Activated CD8-positive, alpha-beta T cell treated with anti-CD3 and anti-CD28 coated beads, Interleukin-2, amount 10 ng/mL, durations not matched to agents 7 days and 5 days (primary cell): ENCODE results near the gene DTD2. TPM values are rescaled to one million over a fixed set of nuclear protein-coding genes. Genes with fewer than 3 reads are reported as not detected.

Source experiments
- ATAC-seq: fragments of 150-1000 bp; cut with Tn5 transposase; one replicate; pipeline ENCODE4 v1.10.0; 2021; ENCODE audit warnings: moderate library complexity
- CTCF ChIA-PET: fragments of 350-600 bp; sonication (Branson Sonifier 250); formaldehyde crosslinking; loops from one replicate; lab custom pipeline; 2021; ENCODE audit warnings: antibody characterized with exemption; lab: Charles Lee
- POLR2A ChIA-PET: fragments of 350-600 bp; sonication (Branson Sonifier 250); formaldehyde crosslinking; loops from one replicate; lab custom pipeline; 2021; ENCODE audit warnings: antibody characterized with exemption; lab: Charles Lee
- DNase-seq: peaks from one replicate; pipeline ENCODE4 v3.0.0-alpha.2; 2020
- H3K27ac Mint-ChIP-seq: one replicate; pipeline ENCODE4 v1.8.0; 2021; ENCODE audit warnings: mild to moderate bottlenecking, mixed read lengths
- H3K27me3 Mint-ChIP-seq: one replicate; pipeline ENCODE4 v1.8.0; 2021; ENCODE audit warnings: low read depth, mixed read lengths
- H3K36me3 Mint-ChIP-seq: one replicate; pipeline ENCODE4 v1.8.0; 2021; ENCODE audit warnings: low read depth, mixed read lengths
- H3K4me1 Mint-ChIP-seq: one replicate; pipeline ENCODE4 v1.8.0; 2021; ENCODE audit warnings: low read depth, mixed read lengths
- H3K4me3 Mint-ChIP-seq: one replicate; pipeline ENCODE4 v1.8.0; 2021; ENCODE audit warnings: mild to moderate bottlenecking, mixed read lengths
- H3K9me3 Mint-ChIP-seq: one replicate; pipeline ENCODE4 v1.8.0; 2022; ENCODE audit warnings: mixed read lengths; ENCODE audit not compliant: insufficient read depth
- total RNA-seq, 2 experiments: library from RNA; stranded (reverse); gene quantifications; one replicate each; pipeline ENCODE4 v1.2.3, GENCODE V29; 2021

Gene DTD2
- total RNA-seq, 2 experiments from 2014 or later = 15.7 to 17.7 TPM

DNA sequence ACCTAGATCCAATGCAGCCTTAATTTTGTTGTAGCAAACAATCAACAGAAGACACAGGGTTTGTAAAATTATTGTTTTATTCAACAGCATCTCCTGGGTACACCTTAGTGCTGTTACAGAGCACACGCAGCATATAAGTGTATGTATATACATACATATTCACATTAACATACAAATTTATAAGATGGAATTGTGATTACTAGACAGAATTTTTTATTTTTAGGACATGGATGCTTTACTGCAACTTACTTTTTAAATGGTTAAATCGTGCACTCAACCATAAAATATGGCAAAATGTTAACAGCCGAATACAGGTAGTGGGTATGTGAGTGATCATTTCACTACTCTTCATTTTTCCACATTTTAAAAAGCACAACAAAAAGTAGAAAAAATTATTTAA, 53.6 kb downstream of the DTD2 start:
- ATAC-seq (no peak), DNase-seq (no peak)
- Mint-ChIP-seq H3K27me3 (no peaks in the 10 kb centered on the region), H3K27ac (no peak overlapping the region), H3K36me3 (peaks cover 5% of the 10 kb centered on the region), H3K9me3 (no peaks in the 10 kb centered on the region), H3K4me3 (no peak overlapping the region), H3K4me1 (peaks cover 3% of the 10 kb centered on the region)
- CTCF ChIA-PET = no interaction called here
- POLR2A ChIA-PET = interaction anchor here (0.7 kb wide), 1 partner anchor 17 kb away, joined by 4 read pairs; the partner anchor contains the start of gene HEATR5A

DNA sequence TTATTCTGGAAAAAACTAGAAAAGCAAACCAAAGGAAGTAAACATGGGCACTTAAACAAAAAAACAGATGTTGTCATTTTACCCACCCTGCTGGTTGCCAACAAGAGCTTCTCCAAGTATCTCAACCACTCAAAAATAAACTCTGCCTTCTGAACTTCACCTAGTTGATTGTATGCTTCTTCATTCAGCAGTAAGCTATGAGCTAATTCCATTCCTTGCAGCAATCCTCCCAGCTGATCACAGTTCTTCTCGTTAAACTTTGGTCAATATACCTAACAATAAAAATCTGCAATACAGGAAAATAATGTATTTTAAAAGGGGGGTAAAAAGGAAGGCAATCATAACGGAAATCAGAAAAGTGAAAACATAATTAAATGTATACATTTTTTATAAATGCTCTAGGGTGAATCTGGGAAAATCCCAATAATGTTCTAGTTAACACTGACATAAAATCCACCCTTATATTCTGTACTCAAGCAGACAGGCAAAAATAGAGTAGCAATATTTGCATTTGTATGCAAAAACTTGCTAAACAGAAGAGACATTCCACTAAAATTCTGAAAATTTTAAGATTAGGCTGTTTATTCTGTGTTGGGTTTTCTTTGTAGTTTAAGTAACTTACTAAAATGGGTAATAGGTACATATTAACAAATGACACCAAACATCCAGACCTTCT, 54.4 kb downstream of the DTD2 start:
- POLR2A ChIA-PET = interaction anchor here (0.7 kb wide), 1 partner anchor 18 kb away, joined by 4 read pairs; the partner anchor contains the start of gene HEATR5A
- no peak overlapping the region for H3K4me3 Mint-ChIP-seq
- H3K27me3 Mint-ChIP-seq = no peaks in the 10 kb centered on the region
- H3K4me1 Mint-ChIP-seq = peaks cover 3% of the 10 kb centered on the region
- CTCF ChIA-PET = interaction anchor here (1.1 to 1.5 kb wide), 2 partner anchors 12 to 15 kb away, joined by 3 to 5 read pairs; no protein-coding TSS in a partner anchor
- DNase-seq (no peak), ATAC-seq (no peak)
- peaks cover 7% of the 10 kb centered on the region for H3K36me3 Mint-ChIP-seq
- no peaks in the 10 kb centered on the region for H3K9me3 Mint-ChIP-seq
- no peak overlapping the region for H3K27ac Mint-ChIP-seq

DNA sequence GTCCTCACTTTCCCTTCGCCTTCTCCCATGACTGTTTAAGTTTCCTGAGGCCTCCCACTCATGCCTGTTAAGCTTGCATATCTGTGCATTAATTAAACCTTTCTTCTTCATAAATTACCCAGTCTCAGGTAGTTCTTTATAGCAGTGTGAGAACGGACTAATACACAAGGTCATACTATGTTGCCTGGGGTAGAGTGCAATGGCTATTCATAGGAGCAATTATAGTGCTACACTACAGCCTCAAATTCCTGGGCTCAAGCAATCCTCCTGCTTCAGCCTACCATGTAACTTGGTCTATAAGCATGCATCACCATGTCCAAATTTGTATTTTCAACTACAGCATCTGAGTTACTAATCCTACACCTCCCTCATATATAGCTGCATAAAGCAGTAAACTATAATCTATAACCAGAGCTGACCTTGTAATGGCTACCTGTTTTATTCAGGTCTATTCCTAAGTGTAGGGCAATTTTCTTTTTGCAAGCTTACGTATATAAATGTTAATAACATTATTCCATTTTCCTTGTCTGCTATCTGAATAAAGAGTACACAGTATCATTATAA, 55.9 kb downstream of the DTD2 start:
- H3K27ac Mint-ChIP-seq = no peak overlapping the region
- H3K36me3 Mint-ChIP-seq = peaks cover 10% of the 10 kb centered on the region
- H3K9me3 Mint-ChIP-seq = no peaks in the 10 kb centered on the region
- ChIA-PET CTCF (interaction anchor here (1.5 to 2.4 kb wide), 2 partner anchors 17 to 19 kb away, joined by 5 to 7 read pairs; partner anchors contain the start of gene HEATR5A), POLR2A (interaction anchor here (0.6 kb wide), 1 partner anchor 42 kb away, joined by 5 read pairs; no protein-coding TSS in a partner anchor)
- ATAC-seq (no peak), DNase-seq (no peak)
- H3K4me1 Mint-ChIP-seq = peaks cover 3% of the 10 kb centered on the region
- H3K27me3 Mint-ChIP-seq = no peaks in the 10 kb centered on the region
- no peak overlapping the region for H3K4me3 Mint-ChIP-seq

DNA sequence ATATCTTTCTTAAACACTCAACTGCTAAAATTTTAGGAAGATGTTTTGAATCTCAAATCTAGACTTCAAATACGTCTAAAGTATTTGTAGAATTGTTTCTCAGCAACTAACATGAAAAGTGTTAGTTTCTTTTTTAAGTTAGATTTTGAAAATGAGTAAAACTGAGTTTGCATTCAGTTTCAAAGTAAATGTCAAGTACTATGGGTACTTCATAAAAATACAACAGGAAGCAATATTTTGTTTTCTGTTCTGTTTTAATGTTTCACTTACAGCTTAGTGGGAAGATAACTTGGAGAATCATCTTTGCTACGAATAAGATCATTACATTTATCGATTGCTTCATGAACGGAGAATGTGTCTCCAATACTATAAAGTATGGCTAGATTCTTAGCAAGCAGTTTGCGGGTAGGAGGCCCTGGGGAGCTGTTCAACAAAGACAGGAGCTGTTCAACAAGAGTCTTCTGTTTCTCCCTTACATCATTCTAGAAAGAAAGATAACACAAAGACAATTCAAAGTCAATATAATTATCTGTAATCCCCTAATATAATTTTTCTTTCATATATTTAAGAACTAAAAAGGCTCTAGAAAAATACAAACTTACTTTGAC, 57.2 kb downstream of the DTD2 start:
- Mint-ChIP-seq H3K27ac (no peak overlapping the region), H3K4me3 (no peak overlapping the region), H3K36me3 (peaks cover 10% of the 10 kb centered on the region), H3K27me3 (no peaks in the 10 kb centered on the region), H3K4me1 (peaks cover 3% of the 10 kb centered on the region), H3K9me3 (no peaks in the 10 kb centered on the region)
- ATAC-seq (no peak), DNase-seq (no peak)
- POLR2A ChIA-PET = no interaction called here
- CTCF ChIA-PET = interaction anchor here (0.8 to 2.4 kb wide), 2 partner anchors 14 to 20 kb away, joined by 4 to 7 read pairs; partner anchors contain the start of gene HEATR5A

Other genes with a start within 250 kb of the DTD2 start
- 100 to 1,000 TPM in 1 of 2 experiments, 10 to 100 TPM in 1; 90.6 to 105 TPM for gene HECTD1, start 249.7 kb downstream of the DTD2 start, total RNA-seq
- gene HEATR5A, start 37.0 kb downstream of the DTD2 start, total RNA-seq = 1 to 10 TPM; 8.5 to 9.4 TPM
- not detected for gene GPR33, start 30.5 kb upstream of the DTD2 start, total RNA-seq
- gene NUBPL, start 103.9 kb upstream of the DTD2 start, total RNA-seq = 1 to 10 TPM; 5.8 to 8.6 TPM